HG02943 (cell line): ENCODE measurements around the gene TMOD3.
"Not testable (repeated sequence)": the region's sequence is repeated elsewhere in the genome, so short reads cannot be mapped to it uniquely, and the experiment has no call there.

Experiments
- ATAC-seq: cut with Tn5 transposase; IDR thresholded peaks from one replicate; pipeline ENCODE4 v1.9.1; 2021; ENCODE audit warnings: mild to moderate bottlenecking, low read depth, moderate library complexity; ENCODE audit not compliant: unreplicated experiment

TMOD3 gene

DNA sequence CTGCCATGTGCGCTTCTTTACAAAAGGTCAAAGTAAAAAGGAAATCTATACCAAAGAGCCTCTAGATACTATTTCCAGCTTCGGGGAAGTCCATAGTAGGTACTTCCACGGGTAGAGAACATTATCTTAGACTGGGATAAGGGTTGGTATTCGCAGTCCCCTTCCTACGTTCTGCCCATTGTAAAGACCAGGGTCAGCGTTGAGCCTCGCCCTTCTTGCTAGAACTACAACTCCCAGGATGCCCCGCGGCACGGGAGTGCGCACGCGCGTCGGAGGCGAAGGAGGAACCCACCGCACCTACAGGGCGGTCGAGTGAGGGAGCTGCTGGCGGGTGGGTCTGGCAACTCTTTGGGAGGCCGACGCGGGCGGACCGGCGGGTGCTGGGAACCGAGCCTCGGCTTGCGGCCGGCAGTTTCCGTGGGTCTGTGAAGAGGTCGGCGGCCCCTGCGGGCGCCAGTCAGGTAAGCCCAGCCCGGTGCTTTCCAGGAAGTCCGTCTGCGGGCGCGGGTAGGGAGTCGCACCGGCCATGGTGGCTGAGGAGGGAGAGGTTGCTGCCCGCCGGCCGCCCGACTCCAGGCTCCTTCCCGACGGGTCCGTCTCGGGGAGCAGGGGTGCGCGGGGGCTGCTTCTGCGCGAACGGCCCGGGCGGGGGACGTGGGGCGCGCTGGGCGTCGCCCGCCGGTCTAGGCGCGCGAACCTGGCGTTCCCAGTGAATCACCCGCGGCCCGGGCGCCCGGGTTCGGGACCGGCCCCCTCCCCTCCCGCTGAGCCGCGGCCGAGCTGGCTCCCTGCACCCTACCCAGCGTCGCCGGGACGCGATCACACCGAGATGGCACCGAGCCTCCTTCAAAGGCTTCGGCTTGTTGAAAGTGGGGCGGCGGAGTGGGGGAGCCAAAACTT is at the start of gene TMOD3:
Gene TMOD3, plus strand, starts transcription at position 278 of the 900 bp plus-strand sequence. CDS start 33,232 bp downstream, outside the sequence.
- ATAC-seq: peak; percentile 87

DNA sequence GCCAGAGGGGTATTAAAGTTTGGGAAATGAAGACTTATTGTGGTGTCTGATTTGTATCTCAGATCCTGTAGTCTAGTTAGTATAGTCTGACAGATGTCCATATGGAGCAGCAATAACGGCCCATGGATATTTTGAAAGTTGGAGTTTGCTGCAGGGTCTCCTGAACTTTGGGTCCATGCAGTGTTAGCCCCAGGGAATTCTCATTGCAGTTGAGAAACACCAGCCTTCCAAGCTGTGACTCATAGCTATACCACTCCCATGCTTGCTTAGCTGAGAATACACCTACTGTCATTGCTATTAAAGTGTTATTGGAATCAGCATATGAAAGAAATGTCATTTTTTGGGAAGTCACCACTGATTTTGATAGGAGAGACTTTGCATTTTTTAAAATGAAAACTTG is 48.8 kb upstream of the TMOD3 start:
- no peak for ATAC-seq

- no peak for ATAC-seq
Observed at GRCh38 chr15:51781506-51781905, 47.9 kb upstream of the TMOD3 start.

DNA sequence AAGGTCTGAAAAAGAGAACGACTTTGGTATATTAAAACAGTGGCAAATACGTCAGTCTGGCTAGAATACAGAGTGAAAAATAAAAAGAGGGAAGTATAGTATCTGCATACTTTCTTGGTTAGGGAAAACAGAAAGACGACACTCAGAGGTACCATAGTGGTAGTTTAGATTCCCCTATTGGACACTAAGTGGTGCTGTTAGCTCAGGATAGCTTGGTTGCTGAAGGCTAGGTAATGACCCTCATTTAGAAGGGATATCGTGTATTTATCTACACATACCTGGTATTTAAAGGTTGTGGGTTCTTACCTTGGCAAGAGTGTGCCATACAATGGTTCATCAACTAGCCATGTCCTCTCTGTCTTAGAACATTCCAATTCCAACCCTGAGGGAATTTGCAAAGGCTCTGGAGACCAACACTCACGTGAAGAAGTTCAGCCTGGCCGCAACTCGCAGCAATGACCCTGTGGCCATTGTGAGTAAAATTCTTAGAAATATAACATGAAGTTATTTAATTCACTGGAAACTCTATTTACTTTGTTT is 47.0 kb upstream of the TMOD3 start:
- no peak for ATAC-seq

DNA sequence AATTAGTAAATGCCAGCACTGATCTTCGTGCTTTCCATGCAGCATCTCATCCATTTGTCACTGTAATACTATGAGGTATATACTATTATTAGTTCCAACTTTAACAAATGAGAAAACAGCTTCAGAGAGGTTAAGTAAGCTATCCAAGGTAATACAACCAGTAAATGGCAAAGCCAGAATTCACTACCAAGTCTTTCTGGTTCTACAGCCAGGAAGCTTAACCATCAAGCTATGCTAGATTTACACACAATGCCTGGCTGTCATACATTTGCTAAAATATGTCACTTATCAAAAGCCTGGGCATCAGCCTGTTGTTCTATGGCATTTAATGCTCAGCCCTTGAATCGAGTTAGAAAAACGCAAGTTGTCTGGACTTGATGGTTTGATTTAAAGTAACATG is 45.5 kb upstream of the TMOD3 start:
- no peak for ATAC-seq

GRCh38 chr15:51787130-51787529 is 42.3 kb upstream of the TMOD3 start:
- ATAC-seq: not testable (repeated sequence)

- ATAC-seq: not testable (repeated sequence)
Observed at GRCh38 chr15:51792474-51792873, 37.0 kb upstream of the TMOD3 start.

DNA sequence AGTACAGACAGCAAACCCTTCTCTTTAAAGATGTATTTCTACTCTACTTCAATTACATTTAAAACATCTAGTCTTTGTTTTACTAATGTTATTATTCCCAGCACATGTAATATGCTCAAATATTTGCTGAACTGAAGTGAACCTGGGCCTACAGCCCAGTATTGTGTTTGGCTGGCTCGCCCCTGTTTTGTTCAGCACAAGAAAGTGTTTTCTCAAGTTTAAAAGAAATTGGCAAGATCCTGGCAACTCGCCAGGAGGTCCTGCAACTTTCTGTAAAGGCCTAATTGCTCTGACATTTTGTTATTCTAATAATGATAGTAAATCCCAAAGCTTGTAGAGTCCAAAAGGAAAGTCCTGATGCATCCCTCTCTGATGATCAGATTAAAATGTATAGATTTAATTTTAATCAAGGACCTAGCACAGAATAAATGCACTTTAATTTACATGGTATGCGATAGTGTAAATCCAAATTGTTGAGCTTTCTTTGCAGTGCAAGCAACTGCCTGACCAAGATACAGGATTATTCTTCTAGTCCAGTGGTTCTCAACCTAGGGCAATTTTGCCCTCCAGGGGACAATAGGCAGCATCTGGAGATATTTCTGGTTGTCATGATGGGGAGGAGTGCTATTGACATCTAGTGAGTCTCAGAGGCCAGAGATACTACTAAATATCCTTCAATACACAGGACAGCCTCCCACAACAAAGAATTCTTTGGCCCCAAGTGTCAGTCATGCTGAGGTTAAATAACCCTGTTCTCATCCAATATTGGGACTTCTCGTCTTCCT is 35.7 kb upstream of the TMOD3 start:
- no peak for ATAC-seq

- no peak for ATAC-seq
Observed at GRCh38 chr15:51796847-51797401, 32.5 kb upstream of the TMOD3 start.

GRCh38 chr15:51798281-51798680 is 31.2 kb upstream of the TMOD3 start:
- no peak for ATAC-seq

- ATAC-seq: no peak
Observed at GRCh38 chr15:51799282-51800252, 29.9 kb upstream of the TMOD3 start.

DNA sequence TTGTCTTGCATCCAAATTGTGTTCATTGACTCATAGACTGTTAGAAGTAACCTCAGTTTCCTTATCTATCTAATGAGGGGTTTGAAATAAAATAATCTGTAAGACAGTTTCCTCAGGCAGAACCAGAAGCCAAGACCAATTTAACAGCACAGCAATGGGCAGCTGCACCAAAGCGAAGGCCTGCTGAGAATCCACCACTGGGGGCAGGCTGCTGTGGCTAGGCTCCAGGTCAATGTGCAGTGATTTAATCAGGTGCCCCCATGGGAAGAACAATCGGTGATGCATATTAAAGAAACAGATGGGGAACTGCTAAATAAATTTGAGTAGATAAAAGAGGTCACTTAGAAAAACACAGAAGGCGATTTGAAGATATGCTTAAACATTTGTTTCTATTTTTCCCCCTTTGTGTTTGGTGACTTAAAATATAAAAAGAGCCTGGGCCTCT is 28.0 kb upstream of the TMOD3 start:
- no peak for ATAC-seq

DNA sequence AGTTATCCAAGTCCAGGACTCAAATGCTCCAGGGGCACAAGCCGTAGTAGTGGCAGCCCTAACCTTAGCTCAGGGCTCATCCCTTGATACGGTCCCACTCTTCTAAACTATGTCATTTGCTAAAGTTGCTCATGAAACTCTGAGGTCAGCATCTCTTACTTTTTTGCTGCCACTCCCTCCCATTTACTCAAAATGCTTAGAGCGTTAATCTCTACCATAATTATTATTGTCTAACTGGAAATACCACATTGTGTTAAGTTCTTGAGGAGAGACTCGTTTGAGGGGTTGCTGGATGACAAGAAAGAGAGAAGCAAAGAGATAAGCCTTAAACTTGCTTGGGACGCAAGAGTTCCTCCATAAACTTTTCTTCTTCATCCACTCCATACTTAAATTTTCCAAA is 26.9 kb upstream of the TMOD3 start:
- ATAC-seq: no peak

DNA sequence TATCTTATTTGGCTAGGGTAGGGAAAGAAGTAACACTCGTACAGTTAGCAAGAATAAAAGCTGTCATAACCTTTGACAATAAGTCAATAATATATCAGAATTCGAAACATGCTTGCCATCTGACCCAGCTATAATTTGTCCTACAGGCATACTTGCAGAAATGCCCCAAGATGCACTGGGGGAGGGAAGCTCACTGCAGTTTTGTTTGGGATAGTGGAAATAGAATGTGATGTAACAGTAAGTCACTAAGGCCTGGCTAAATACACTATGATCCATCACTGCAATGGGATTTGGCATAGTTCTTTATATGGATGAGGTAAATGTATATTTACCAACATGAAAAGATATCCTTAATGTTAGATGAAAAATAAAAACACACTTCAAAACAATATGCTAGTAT is 25.5 kb upstream of the TMOD3 start:
- ATAC-seq: no peak

GRCh38 chr15:51806123-51806522 is 23.3 kb upstream of the TMOD3 start:
- ATAC-seq: no peak

DNA sequence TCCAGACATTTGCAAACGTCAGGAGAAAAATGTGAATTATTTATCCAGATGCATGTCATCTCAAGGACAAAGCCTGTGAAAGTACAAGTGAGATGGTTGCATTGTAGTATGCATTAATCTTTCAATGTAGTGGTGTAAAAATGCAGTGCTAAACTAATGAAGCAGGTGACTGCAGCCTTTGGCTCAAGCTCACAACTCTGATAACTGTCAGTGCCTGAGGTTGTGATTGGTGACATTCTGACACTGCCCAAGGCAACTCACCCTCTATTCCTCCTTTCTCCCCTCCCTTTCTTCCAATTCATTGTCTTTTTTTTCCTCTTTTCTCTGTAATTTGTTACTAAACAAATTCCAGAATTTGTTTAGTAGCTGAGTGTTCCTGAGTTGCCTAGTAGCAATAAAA is 20.0 kb upstream of the TMOD3 start:
- no peak for ATAC-seq

DNA sequence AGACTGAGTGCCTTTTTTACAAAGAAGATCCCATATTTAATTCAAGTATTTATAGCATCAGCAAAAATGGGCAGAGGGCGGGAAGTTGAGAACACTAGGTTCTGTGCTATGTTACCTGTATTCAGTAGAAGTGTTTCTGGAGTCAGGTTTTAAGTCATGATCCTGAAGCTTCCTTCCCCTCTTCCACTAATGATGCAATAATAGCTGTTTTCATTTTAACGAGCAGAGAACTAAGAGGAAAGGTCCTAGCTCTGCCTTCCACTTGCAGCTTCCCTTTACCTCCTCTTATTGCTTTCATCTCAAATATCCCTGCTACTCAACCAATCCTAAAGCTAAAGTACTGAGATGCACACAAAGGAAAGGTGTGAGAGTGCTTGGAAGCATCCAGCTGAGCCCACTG is 16.9 kb upstream of the TMOD3 start:
- no peak for ATAC-seq

- no peak for ATAC-seq
Observed at GRCh38 chr15:51814606-51815005, 14.8 kb upstream of the TMOD3 start.

DNA sequence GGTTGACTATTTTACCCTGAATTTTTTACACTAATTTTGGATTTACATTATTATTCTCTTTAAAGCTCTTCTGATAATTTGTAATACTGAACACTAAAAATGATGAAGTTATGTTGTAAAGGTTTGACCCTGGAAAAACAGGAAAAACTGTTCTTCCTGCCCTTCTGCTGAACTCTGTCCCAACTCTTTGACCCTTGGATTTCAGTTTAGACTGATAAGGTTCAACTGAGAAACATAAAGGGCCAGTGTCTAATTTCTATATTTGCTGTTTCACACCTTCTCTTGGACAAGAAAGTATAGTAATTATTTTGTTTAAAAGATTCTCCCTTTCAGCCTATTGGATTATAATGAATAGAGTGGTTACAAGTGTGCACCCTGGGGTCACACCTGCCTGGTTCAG is 12.8 kb upstream of the TMOD3 start:
- no peak for ATAC-seq

- ATAC-seq: no peak
Observed at GRCh38 chr15:51818150-51818549, 11.3 kb upstream of the TMOD3 start.
